SH-SY5Y (cell line): Measurements from ENCODE around the gene LUM.

ENCODE experiments used
- GATA2 ChIP-seq: IDR thresholded peaks from 2 replicates; pipeline ENCODE4 v1.6.1; 2011; ENCODE audit warnings: mild to moderate bottlenecking, low read depth, low read length
- GATA3 ChIP-seq: IDR thresholded peaks from 2 replicates; pipeline ENCODE4 v1.6.1; 2011; ENCODE audit warnings: low read depth, mild to moderate bottlenecking, low read length, moderate library complexity

Gene LUM

DNA sequence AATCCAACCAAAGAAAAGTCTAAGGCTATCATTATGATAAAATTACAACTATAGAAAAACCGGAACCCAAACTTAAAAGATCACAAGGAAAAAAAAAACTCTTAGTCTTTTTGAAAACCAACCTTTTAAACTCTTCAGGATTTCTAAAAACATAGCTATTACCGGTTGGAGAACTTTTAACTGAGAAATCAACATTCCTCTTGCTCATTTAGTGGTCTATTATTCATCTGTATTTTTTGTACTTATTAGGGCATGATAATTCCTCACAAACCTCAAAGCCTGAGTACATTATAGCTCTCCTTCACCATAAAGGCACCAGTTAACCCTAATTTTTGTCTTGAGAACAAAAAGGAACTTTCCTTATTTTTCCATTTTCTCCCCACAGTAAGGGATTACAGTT lies 10.4 kb downstream of the LUM start:
- TF ChIP-seq GATA2 (no peak), GATA3 (no peak)

- TF ChIP-seq GATA3, result no peak
- TF ChIP-seq GATA2, result no peak
Measured at GRCh38 chr12:91099836-91100235, 11.5 kb downstream of the LUM start.

DNA sequence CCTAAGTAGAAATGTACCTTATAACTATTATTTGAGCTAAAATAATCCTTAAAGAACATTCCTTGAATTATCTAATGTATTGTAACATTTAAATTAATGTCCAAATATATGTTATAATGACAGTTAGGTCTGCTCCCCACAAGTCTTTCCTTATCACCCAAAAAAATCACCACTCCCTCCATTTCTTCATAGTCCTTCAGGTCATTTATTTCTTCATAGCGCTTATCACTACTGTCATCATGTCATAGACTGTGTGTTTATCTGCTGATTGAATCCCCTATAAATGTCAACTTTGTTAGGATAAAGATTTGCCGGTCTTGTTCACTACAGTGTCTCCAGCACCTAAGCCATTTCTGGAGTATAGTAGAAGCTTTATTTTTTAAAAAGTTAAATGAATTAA lies 12.0 kb downstream of the LUM start:
- TF ChIP-seq GATA3 (no peak), GATA2 (no peak)

- TF ChIP-seq GATA3, result no peak
- no peak for TF ChIP-seq GATA2
Measured at GRCh38 chr12:91098941-91099340, 12.4 kb downstream of the LUM start.

- TF ChIP-seq GATA2, result no peak
- TF ChIP-seq GATA3, result no peak
Measured at GRCh38 chr12:91098461-91098860, 12.8 kb downstream of the LUM start.

- TF ChIP-seq GATA2 (no peak), GATA3 (no peak)
Measured at GRCh38 chr12:91094957-91095356, 16.3 kb downstream of the LUM start.

- TF ChIP-seq GATA3, result no peak
- no peak for TF ChIP-seq GATA2
Measured at GRCh38 chr12:91094032-91094662, 17.1 kb downstream of the LUM start.

- TF ChIP-seq GATA3 (no peak), GATA2 (no peak)
Measured at GRCh38 chr12:91093341-91093740, 18.0 kb downstream of the LUM start.

DNA sequence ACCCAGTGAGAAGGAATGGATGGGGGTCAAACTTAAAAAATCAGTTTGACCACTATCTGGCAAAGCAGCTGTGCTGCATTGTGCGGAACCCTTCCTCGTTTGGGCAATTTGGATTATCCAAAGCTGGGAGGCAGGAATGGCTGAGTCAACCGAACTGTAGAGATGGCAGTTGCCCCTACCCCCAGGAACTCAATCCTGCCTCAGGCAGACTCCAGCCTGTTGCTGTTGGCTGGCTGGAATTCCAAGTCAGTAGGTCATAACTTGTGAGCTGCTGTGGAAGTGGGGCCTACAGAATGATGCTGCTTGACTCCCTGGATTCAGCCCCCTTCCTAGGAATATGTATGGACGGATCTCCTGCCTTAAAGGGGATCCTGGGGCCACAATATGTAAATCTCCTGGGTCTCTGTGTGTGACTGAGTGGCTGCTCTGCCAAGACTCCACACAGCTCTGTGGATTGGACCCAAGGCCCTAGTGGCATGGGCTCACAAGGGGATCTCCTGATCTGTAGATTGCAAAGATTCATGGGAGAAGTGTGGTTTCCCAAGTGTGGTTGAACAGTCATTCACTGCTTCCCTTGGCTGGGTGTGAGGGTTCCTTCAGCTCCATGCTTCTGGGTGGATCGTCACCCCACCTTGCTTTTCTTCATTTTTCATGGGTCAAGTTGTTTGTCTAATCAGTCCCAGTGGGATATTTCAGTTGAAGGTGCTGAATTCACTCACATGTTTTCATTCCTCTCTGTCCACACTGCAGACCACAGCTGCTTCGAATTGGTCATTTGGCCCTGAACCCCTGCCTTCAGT lies 19.2 kb downstream of the LUM start:
- TF ChIP-seq GATA3 (no peak), GATA2 (no peak)

- TF ChIP-seq GATA3 (no peak), GATA2 (no peak)
Measured at GRCh38 chr12:91080041-91080440, 31.3 kb downstream of the LUM start.

GRCh38 chr12:91078501-91078900 lies 32.8 kb downstream of the LUM start:
- no peak for TF ChIP-seq GATA3
- TF ChIP-seq GATA2, result no peak

DNA sequence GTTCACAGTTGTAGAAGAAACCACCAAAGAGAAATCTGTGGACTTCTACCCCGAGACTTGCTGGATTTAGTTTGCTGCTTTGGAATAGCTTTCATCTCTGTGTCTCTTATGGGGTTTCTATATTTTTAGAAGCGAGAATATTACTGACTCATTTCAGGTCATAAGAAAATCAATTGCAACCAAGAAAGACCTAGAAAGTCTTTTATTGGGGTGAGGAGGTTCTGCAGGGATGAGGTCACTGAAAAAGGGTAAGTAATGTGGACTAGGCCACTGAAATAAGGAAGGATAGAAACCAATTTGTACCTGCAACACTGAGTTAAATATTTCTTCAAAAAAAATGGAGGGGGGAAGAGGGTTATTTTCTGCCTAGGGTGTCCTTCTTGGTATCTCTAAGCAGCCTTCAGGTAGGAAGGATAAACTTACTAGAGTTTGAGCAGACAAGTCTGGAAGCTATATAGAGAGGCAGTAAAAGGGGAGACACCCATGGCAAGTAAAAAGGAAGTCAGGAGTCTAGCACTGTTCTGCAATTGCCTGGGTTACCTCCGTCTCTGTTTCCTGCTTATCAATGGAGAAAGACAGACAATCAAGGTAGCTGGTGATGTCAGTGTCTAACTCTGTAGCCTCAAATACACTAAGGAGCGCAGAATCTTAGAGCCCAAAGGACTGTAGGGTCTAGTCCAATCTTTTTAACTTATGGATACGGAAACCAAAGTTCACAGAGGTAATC lies 33.9 kb downstream of the LUM start:
- TF ChIP-seq GATA2 (no peak), GATA3 (no peak)

DNA sequence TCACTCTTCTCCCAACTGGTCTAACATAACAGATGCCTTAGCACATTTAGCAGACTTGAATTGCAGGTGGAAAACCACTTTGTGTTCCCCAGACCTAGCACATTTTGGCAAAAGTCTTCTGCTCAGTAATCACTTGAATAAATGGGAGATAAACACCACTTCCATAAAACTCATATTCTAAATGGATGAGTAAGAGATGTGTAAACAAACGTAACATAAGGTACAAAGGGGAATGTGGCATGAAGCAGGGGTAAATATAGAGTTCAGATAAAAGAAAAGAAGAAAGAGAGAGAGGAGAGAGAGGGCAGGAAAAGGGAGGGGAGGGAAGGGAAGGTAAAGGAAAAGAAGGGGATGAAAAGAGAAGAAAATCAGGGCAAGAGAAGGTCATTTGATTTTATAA lies 36.4 kb downstream of the LUM start:
- no peak for TF ChIP-seq GATA3
- TF ChIP-seq GATA2, result no peak

DNA sequence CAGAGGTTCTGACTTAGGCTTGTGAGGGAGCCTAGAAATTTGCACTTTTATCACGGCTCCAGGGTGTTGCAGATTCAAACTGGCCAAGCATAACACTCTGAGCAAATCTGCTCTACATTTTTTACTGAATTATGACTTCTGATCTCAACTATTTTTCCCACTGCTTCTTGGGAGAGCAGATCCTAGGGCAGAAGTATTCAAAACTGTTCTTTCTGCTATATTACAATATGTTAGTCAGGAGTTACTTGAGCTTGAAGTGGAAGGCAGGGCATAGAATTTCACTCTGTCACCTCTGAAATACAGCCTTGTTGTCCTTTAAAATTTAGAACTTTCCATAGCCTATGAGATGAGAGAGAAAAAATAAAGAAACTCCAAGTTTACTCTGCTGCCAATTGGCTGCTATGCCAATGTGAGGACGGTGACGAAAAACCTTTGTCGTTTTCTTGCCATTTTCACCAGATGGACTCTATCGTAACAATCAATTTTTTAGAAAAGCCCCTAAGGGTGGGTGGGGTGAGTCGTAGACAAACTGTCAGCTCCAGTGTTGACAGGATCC lies 37.1 kb downstream of the LUM start:
- TF ChIP-seq GATA3, result no peak
